ENCODE data around the gene PYGO2. TPM values are rescaled to one million over a fixed set of nuclear protein-coding genes. Genes with fewer than 3 reads are reported as not detected.
A peak's percentile ranks its signal among the peaks of the same experiment; 100 is the strongest.

PYGO2 gene
- total RNA-seq, 3 donors from 2014 or later = 22.8 to 34.3 (median 25.8) TPM

DNA sequence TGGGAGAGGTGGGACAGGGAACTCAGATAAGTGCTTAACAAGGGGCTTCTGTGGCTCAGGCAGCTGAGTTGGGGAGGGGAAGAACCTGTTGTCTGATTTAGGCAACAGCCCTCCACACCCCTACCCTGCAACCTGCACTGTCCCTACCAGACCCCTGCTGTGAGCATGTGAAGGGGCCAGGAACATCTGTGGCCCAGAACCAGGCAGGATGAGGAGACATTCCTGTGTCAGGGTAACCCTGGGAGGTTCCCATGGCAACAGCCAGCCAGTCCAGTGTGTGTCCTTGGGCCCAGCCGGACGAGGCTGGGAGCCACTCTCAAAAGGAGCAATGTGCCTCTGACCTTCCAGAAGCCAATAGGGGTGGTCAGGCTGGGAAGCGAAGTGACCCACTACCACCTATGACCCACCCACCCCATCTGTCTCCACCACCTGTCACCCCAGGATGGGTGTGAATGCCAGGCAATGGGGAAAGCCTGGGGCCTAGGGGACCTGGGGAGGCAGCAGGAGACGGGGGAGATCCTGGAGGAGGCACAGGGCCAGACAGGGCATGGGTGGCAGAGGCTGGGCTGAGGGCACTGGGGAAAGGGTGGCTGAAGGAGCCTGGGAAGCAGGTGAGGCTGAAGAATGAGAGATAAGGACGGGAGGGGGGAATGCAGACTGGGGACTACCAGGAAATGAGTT lies 20.1 kb downstream of the PYGO2 start:
- DNase-seq = peak in 1 of 3 donors; percentile 56
- Histone ChIP-seq H3K4me1 (ENCODE audit: low read depth) (peaks cover 8% of the 10 kb centered on the region), H3K9me3 (no peaks in the 10 kb centered on the region), H3K4me3 (no peak overlapping the region), H3K36me3 (ENCODE audit: low read depth) (no peaks in the 10 kb centered on the region)
- intact Hi-C loops (cut with DNase I, micrococcal nuclease) = no loop called here
- TF ChIP-seq, protein P1, sequence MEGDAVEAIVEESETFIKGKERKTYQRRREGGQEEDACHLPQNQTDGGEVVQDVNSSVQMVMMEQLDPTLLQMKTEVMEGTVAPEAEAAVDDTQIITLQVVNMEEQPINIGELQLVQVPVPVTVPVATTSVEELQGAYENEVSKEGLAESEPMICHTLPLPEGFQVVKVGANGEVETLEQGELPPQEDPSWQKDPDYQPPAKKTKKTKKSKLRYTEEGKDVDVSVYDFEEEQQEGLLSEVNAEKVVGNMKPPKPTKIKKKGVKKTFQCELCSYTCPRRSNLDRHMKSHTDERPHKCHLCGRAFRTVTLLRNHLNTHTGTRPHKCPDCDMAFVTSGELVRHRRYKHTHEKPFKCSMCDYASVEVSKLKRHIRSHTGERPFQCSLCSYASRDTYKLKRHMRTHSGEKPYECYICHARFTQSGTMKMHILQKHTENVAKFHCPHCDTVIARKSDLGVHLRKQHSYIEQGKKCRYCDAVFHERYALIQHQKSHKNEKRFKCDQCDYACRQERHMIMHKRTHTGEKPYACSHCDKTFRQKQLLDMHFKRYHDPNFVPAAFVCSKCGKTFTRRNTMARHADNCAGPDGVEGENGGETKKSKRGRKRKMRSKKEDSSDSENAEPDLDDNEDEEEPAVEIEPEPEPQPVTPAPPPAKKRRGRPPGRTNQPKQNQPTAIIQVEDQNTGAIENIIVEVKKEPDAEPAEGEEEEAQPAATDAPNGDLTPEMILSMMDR (IDR thresholded peaks at IDR 0.05) = no peak
- no peak for ATAC-seq

DNA sequence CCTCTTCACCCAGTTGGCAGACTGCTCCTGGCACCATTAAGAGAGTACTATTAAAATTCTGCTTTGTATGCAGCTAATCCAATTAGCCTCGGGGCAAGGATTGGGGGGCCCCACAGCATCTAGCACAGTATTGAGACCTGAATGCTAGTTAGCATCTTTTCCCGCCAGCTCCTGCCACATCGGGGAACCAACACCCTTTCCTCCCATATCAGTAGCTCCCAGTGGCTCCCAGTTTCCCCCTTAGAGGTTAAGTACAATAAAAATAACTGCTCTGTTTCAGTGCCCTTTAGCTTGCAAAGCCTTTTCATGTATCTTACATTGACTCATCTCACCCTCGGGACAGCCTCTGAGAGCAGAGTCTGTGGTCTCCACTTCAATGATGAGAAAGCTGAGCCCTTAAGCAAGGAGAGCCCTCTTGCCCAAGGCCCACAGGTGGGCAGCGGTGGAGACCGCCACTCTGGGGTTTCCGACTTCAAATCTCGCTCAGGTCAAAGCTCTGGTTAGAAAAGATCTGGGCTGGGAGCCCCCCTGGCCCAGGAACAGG lies 20.9 kb downstream of the PYGO2 start:
- Histone ChIP-seq H3K9me3 (no peaks in the 10 kb centered on the region), H3K36me3 (ENCODE audit: low read depth) (no peaks in the 10 kb centered on the region), H3K4me1 (ENCODE audit: low read depth) (peaks cover 10% of the 10 kb centered on the region), H3K4me3 (no peak overlapping the region)
- TF ChIP-seq, protein P1 (IDR thresholded peaks at IDR 0.05) = no peak
- intact Hi-C loops (cut with DNase I, micrococcal nuclease) = no loop called here
- DNase-seq = no peak
- no peak for ATAC-seq

DNA sequence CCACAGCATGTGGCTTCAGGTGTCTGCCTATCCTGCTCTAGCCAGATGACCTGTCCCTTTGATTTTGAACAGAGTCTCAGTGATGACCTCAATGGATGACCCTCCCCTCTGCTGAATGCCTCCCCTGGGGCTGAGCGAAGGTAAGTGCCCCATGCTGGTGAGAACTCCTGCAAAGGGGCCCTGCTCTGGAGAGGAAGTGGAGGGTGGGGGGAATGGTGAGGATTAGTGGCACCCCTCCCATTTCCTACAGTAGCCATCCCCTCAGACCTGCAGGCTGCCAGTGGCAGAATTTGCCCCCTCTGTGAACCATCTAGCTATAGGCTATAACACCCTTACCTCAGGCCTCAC lies 21.4 kb downstream of the PYGO2 start:
- DNase-seq (no peak), ATAC-seq (no peak)
- Histone ChIP-seq H3K36me3 (ENCODE audit: low read depth) (no peaks in the 10 kb centered on the region), H3K4me1 (ENCODE audit: low read depth) (peaks cover 14% of the 10 kb centered on the region), H3K4me3 (no peak overlapping the region), H3K9me3 (no peaks in the 10 kb centered on the region)
- intact Hi-C loops (cut with DNase I, micrococcal nuclease) = no loop called here
- TF ChIP-seq, protein P1 (IDR thresholded peaks at IDR 0.05) = no peak

DNA sequence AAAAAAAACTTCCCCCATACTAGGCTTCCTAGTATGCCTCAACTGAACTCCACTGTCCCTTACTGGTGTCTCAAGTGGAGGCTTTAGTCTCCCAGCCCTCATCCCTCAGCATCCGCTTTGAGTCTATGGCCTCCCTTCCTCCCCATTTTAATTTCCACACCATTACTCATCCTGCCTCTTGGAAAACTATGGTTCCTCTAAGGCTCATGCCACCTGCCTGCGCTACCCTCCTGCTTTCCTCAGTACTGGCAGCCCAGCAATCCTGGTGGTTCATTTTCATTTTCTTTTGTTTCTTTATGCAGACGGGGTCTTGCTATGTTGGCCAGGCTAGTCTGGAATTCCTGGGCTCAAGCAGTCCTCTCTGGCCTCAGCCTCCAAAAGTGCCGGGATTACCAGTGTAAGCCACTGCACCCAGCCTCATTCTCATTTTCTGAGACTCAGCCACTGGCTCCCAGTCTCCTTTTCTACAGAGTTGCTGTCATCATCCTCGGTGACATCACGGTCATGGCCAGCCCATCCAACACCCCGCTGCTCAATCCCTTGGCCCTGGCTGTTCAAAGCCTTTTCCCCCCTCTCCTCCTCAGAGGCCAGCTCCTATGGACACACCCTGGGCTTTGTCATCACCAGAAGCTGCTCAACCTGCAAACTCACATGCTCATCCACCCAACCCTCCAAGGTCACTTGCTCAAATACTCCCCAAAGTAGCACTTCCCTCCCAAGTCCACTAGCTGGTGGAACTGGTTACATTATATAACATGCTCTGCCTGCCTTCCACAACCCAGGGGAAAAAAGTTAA lies 22.8 kb downstream of the PYGO2 start:
- no peaks in the 10 kb centered on the region for H3K36me3 ChIP-seq (ENCODE audit: low read depth)
- TF ChIP-seq, protein P1 (IDR thresholded peaks at IDR 0.05) = no peak
- H3K4me1 ChIP-seq (ENCODE audit: low read depth) = peaks cover 11% of the 10 kb centered on the region
- intact Hi-C loops (cut with DNase I, micrococcal nuclease) = no loop called here
- H3K9me3 ChIP-seq = no peaks in the 10 kb centered on the region
- ATAC-seq = no peak
- no peak overlapping the region for H3K4me3 ChIP-seq
- no peak for DNase-seq

DNA sequence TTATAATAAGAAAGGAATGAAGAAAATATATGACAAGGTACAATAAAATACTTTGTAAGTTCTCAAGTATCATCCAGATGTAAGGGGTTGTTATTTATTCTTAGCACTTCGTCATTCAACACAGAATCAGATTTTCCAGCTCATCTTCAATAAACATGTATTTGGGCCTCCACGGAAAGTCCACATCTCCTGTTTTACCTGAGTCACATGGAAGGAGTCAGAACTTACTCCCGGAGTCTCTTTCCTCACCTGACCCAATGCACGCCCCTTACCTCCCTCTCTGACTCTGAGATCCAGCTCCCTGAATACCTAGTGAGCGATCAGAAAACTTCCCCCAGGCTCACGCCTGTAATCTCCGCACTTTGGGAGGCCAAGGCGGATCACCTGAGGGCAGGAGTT lies 23.6 kb downstream of the PYGO2 start:
- intact Hi-C loops (cut with DNase I, micrococcal nuclease) = no loop called here
- no peaks in the 10 kb centered on the region for H3K9me3 ChIP-seq
- H3K36me3 ChIP-seq (ENCODE audit: low read depth) = no peaks in the 10 kb centered on the region
- TF ChIP-seq, protein P1 (IDR thresholded peaks at IDR 0.05) = no peak
- H3K4me1 ChIP-seq (ENCODE audit: low read depth) = peaks cover 6% of the 10 kb centered on the region
- H3K4me3 ChIP-seq = no peak overlapping the region
- DNase-seq (no peak), ATAC-seq (no peak)
